Measurements from ENCODE around the gene EGR2. TPM values are rescaled to one million over a fixed set of nuclear protein-coding genes. Genes with fewer than 3 reads are reported as not detected.

The EGR2 gene
- total and polyA plus RNA-seq, 10 of the 15 experiments (the other 5 are each of a cell fraction or from before 2014, with no cell fraction given): 8.3 to 56.5 (median 16.2) TPM

- peak; percentile 20; the same call in 1 of the 2 replicates for TF ChIP-seq PKNOX1 (IDR thresholded peaks at IDR 0.05)
These were observed 10.7 kb downstream of the EGR2 start (continued) for GRCh38 chr10:62805231-62806099.

DNA sequence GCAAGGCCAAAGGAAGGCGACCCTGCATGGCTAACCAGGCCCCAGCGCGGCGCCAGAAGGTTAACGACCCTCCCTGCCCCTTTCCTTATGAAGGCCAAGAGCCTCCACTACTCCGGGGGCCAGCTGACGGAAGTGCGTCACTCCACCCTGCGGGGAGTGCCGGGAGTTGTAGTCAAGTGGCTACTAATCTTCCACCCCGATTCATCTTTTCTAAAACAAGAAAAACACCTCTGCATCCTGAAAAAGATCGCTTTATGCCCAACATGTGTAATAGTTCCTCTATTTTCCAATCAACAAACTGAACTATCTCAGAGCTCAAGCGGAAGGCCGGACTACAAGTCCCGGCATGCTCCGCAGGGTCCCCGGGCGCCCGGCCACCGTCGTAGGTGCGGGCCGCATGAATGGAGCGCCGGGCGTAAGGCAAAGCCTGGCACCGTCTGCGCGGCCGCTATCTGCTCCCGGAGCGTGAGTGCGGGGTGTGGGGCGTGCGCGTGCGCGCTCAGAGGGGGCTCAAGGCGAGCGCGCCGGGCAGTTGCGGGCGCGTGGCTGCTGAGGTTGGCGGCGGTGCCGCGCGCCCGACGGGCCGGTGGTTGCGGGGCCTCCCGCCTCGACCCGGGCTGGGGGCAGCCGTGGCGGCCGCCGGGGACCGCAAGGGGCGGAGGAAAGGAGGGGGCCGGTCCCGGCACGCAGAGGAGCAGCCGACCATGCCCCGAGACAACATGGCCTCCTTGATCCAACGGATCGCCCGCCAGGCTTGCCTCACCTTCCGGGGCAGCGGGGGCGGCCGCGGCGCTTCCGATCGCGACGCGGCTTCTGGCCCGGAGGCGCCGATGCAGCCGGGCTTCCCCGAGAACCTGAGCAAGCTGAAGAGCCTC is 11.6 kb downstream of the EGR2 start, which contains the start of gene ADO:
Gene ADO, plus strand, starts transcription at position 365 of the 875 bp plus-strand sequence. Its CDS starts 340 bp downstream, at position 705.
- BruUV-seq (replicated peaks): no TSS peak
- DNase-seq (ENCODE audit: low read depth, low spot score): peak; percentile 59
- SMC1A ChIA-PET (ENCODE audit: uncharacterized antibody, unreplicated experiment): interaction anchor here (0.7 to 8.7 kb wide), 16 partner anchors 12 to 196 kb away, joined by 3 to 82 read pairs (median 4); partner anchors contain the start of gene EGR2
- peak; percentile 27 for FAIRE-seq
- Histone ChIP-seq H4K20me1 (ENCODE audit: control insufficient read depth, insufficient read depth) (no peaks in the 10 kb centered on the region), H3K36me3 (ENCODE audit: control insufficient read depth in 2 of 2, insufficient read depth in 2 of 2, low read length in 1 of 2) (no peaks in the 10 kb centered on the region), H3K27me3 (replicated peaks in 1 of 2; ENCODE audit: control insufficient read depth in 2 of 2, insufficient read depth in 2 of 2, low read length in 1 of 2) (no peaks in the 10 kb centered on the region), H3K9me3 (replicated peaks; ENCODE audit: control insufficient read depth, insufficient read depth, low read length) (no peaks in the 10 kb centered on the region), H3K9ac (ENCODE audit: control insufficient read depth, insufficient read depth, low read length) (peak within 1 kb of the TSS; percentile 94), H3K79me2 (ENCODE audit: control insufficient read depth, insufficient read depth, low read length) (peaks cover 42% of the 10 kb centered on the region), H3K4me3 (peak within 1 kb of the TSS; percentile 88), H2AFZ (ENCODE audit: control insufficient read depth, low read depth, low read length) (peak within 1 kb of the TSS; percentile 99), H3K4me1 (ENCODE audit: control insufficient read depth, insufficient read depth, low read length) (peaks cover 4% of the 10 kb centered on the region; the same call in 1 of the 2 replicates), H3K27ac (ENCODE audit: control insufficient read depth, insufficient read depth) (peak within 1 kb of the TSS; percentile 98), H3K4me2 (ENCODE audit: control insufficient read depth, insufficient read depth) (peak within 1 kb of the TSS; percentile 92)
- peak; percentile 83 for ATAC-seq
- WGBS (ENCODE audit: insufficient coverage, insufficient replicate concordance, low lambda C conversion rate, missing lambda C conversion rate): 1% methylated on average over 64 of the region's 87 CpGs
- POLR2A ChIA-PET: interaction anchor here (0.6 to 3.7 kb wide), 12 partner anchors 8 to 273 kb away, joined by 3 to 46 read pairs (median 4); partner anchors contain the start of gene EGR2
- RAD21 ChIA-PET (ENCODE audit: unreplicated experiment): interaction anchor here (0.8 to 9.4 kb wide), 10 partner anchors 13 to 193 kb away, joined by 3 to 141 read pairs (median 8); partner anchors contain the start of gene EGR2
- intact Hi-C loops (cut with micrococcal nuclease; ENCODE audit: unreplicated experiment): no loop called here
- in situ Hi-C loops (cut with MboI): no loop called here
- CTCF ChIA-PET: interaction anchor here (0.7 to 3.5 kb wide), 5 partner anchors 19 to 194 kb away, joined by 3 to 11 read pairs (median 4); no protein-coding TSS in a partner anchor
- TF ChIP-seq HCFC1 (IDR thresholded peaks at IDR 0.05; ENCODE audit: low read length) (peak; percentile 90), YY1 (IDR thresholded peaks at IDR 0.05; ENCODE audit: low read depth, low read length) (peak; percentile 89), ZNF217 (IDR thresholded peaks at IDR 0.05) (peak; percentile 66), ZBED1 (IDR thresholded peaks at IDR 0.05; ENCODE audit: borderline replicate concordance) (no peak), CREM (IDR thresholded peaks at IDR 0.05; ENCODE audit: low read depth) (peak; percentile 97), E2F8 (IDR thresholded peaks at IDR 0.05; ENCODE audit: low read depth, partially characterized antibody) (peak; percentile 81), FOXM1 (IDR thresholded peaks at IDR 0.05; ENCODE audit: low read depth, low read length) (no peak), SREBF1 (IDR thresholded peaks at IDR 0.05; ENCODE audit: low read length) (peak; percentile 64), E4F1 (IDR thresholded peaks at IDR 0.05; ENCODE audit: borderline replicate concordance, partially characterized antibody) (peak; percentile 34), TCF3 (IDR thresholded peaks at IDR 0.05; ENCODE audit: borderline replicate concordance, insufficient read depth, low read depth, low read length) (no peak)
- TF ChIP-seq, protein P1, sequence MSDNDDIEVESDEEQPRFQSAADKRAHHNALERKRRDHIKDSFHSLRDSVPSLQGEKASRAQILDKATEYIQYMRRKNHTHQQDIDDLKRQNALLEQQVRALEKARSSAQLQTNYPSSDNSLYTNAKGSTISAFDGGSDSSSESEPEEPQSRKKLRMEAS (IDR thresholded peaks at IDR 0.05; ENCODE audit: low read depth, low read length): peak; percentile 61; the same call in 1 of the 2 replicates

Data from GM12878 (cell line).